Measurements from ENCODE around the gene GPR148. TPM values are rescaled to one million over a fixed set of nuclear protein-coding genes. Genes with fewer than 3 reads are reported as not detected.

GPR148 gene
- total and polyA plus RNA-seq, 12 donors: not detected

GRCh38 chr2:130720528-130720927 lies 8.3 kb upstream of the GPR148 start:
- WGBS, 4 donors: 71 to 83% (median 77%) methylated on average over 3 of the region's 3 CpGs

GRCh38 chr2:130724455-130724854 lies 4.4 kb upstream of the GPR148 start:
- TF ChIP-seq POLR2A (IDR thresholded peaks at IDR 0.05): no peak
- TF ChIP-seq CTCF (IDR thresholded peaks at IDR 0.05): no peak
- peaks cover 12% of the 10 kb centered on the region in 2 donors for H3K4me1 ChIP-seq (replicated peaks in 1 of 2)
- intact Hi-C loops (cut with DNase I): no loop called here
- H3K36me3 ChIP-seq (replicated peaks in 1 of 2): no peaks in the 10 kb centered on the region
- no peaks in the 10 kb centered on the region for H3K9me3 ChIP-seq (replicated peaks in 1 of 3)
- H3K27ac ChIP-seq: no peak overlapping the region
- no peaks in the 10 kb centered on the region for H3K27me3 ChIP-seq
- WGBS, 4 donors: 80 to 94% (median 84%) methylated on average over 2 of the region's 2 CpGs
- DNase-seq: no peak
- H3K4me3 ChIP-seq: no peak overlapping the region

More at GRCh38 chr2:130720528-130720927, 8.3 kb upstream of the GPR148 start:
- H3K27me3 ChIP-seq: no peaks in the 10 kb centered on the region
- no peaks in the 10 kb centered on the region for H3K36me3 ChIP-seq (replicated peaks in 1 of 2)
- H3K9me3 ChIP-seq (replicated peaks in 1 of 3): no peaks in the 10 kb centered on the region
- no peak for TF ChIP-seq CTCF (IDR thresholded peaks at IDR 0.05)
- no peak for TF ChIP-seq POLR2A (IDR thresholded peaks at IDR 0.05)
- H3K27ac ChIP-seq: no peak overlapping the region
- H3K4me1 ChIP-seq (replicated peaks in 1 of 2): no peaks in the 10 kb centered on the region
- intact Hi-C loops (cut with DNase I): no loop called here
- no peak for DNase-seq
- no peak overlapping the region for H3K4me3 ChIP-seq

- H3K27ac ChIP-seq: peak overlapping the region in 2 of 5 donors; percentile 74 to 86
- no peak for DNase-seq
Observed at GRCh38 chr2:130726614-130727180, 2.2 kb upstream of the GPR148 start.

GRCh38 chr2:130727286-130727924 lies 1.5 kb upstream of the GPR148 start:
- DNase-seq: peak; percentile 74 to 94 (median 76)
- no peaks in the 10 kb centered on the region for H3K9me3 ChIP-seq (replicated peaks in 1 of 3)
- H3K27ac ChIP-seq: peak overlapping the region in 2 of 5 donors; percentile 74 to 86
- H3K4me3 ChIP-seq: peak overlapping the region in 3 of 4 donors; percentile 2 to 61 (median 36)
- WGBS, 4 donors: 0 to 2% (median 1%) methylated on average over 5 to 48 of the region's 48 CpGs
- H3K36me3 ChIP-seq (replicated peaks in 1 of 2): no peaks in the 10 kb centered on the region
- intact Hi-C loops (cut with DNase I): no loop called here
- H3K4me1 ChIP-seq (replicated peaks in 1 of 2): peaks cover 12% of the 10 kb centered on the region in 2 donors
- H3K27me3 ChIP-seq: no peaks in the 10 kb centered on the region
- TF ChIP-seq CTCF (IDR thresholded peaks at IDR 0.05) (no peak), POLR2A (IDR thresholded peaks at IDR 0.05) (peak; percentile 34 to 46)

More at GRCh38 chr2:130726614-130727180, 2.2 kb upstream of the GPR148 start:
- intact Hi-C loops (cut with DNase I): no loop called here
- H3K4me3 ChIP-seq: peak overlapping the region in 3 of 4 donors; percentile 2 to 61 (median 36)
- TF ChIP-seq POLR2A (IDR thresholded peaks at IDR 0.05): no peak
- TF ChIP-seq CTCF (IDR thresholded peaks at IDR 0.05): no peak
- H3K36me3 ChIP-seq (replicated peaks in 1 of 2): no peaks in the 10 kb centered on the region
- H3K9me3 ChIP-seq (replicated peaks in 1 of 3): no peaks in the 10 kb centered on the region
- H3K27me3 ChIP-seq: no peaks in the 10 kb centered on the region
- 7 to 18% (median 13%) methylated on average over 9 to 20 of the region's 20 CpGs for WGBS, 4 donors
- peaks cover 12% of the 10 kb centered on the region in 2 donors for H3K4me1 ChIP-seq (replicated peaks in 1 of 2)
